PC-3 (cell line): ENCODE data around the gene AGBL1. TPM values are rescaled to one million over a fixed set of nuclear protein-coding genes. Genes with fewer than 3 reads are reported as not detected.

ENCODE experiments used
- ATAC-seq: fragments of 200-7000 bp; cut with Tn5 transposase; 2 replicates; pipeline ENCODE4 v1.9.1; 2020; ENCODE audit warnings: mild to moderate bottlenecking, moderate library complexity
- BruUV-seq: library from RNA; stranded (reverse); fragments of 400-500 nt; replicated peaks from 2 replicates; lab custom pipeline; 2021; lab: Mats Ljungman, UMichigan
- CTCF ChIA-PET: fragments of 300-600 bp; sonication (Branson Sonifier 250); formaldehyde crosslinking; loops from one replicate; lab custom pipeline; 2022; ENCODE audit warnings: antibody characterized with exemption; lab: Charles Lee
- POLR2A ChIA-PET: fragments of 300-600 bp; sonication (Branson Sonifier 250); formaldehyde crosslinking; loops from one replicate; lab custom pipeline; 2022; ENCODE audit warnings: antibody characterized with exemption; ENCODE audit not compliant: unreplicated experiment; lab: Charles Lee
- DNase-seq: peaks from one replicate; pipeline ENCODE4 v3.0.0-alpha.2; 2015
- H2AFZ ChIP-seq: fragments of 300-600 bp; sonication (generic); 2 replicates; pipeline ENCODE4 v1.6.0; 2016; ENCODE audit warnings: antibody characterized with exemption, low read length
- H3F3A ChIP-seq: fragments of 300-600 bp; sonication (generic); one replicate; pipeline ENCODE4 v1.6.0; 2017; ENCODE audit warnings: antibody characterized with exemption, low read length, control low read depth, mild to moderate bottlenecking; ENCODE audit not compliant: unreplicated experiment
- H3K27ac ChIP-seq: fragments of 300-600 bp; sonication (generic); 2 replicates; pipeline ENCODE4 v1.5.1; 2016; ENCODE audit warnings: mild to moderate bottlenecking, low read length
- H3K27me3 ChIP-seq: fragments of 300-600 bp; sonication (generic); 2 replicates; pipeline ENCODE4 v1.6.1; 2016; ENCODE audit warnings: low read length, mixed read lengths
- H3K36me3 ChIP-seq: fragments of 300-600 bp; sonication (generic); 2 replicates; pipeline ENCODE4 v1.6.1; 2016; ENCODE audit warnings: low read depth, mixed run types, low read length, mixed read lengths
- H3K4me1 ChIP-seq: fragments of 300-600 bp; sonication (generic); 2 replicates; pipeline ENCODE4 v1.5.1; 2016; ENCODE audit warnings: low read length; ENCODE audit not compliant: insufficient read depth
- H3K4me2 ChIP-seq: fragments of 300-600 bp; sonication (generic); 2 replicates; pipeline ENCODE4 v1.6.0; 2016; ENCODE audit warnings: low read length
- H3K4me3 ChIP-seq: fragments of 300-600 bp; sonication (generic); 2 replicates; pipeline ENCODE4 v1.5.1; 2016; ENCODE audit warnings: mild to moderate bottlenecking, low read length, mixed read lengths
- H3K79me2 ChIP-seq: fragments of 300-600 bp; sonication (generic); 2 replicates; pipeline ENCODE4 v1.6.1; 2017; ENCODE audit warnings: low read length, mixed read lengths
- H3K9ac ChIP-seq: fragments of 300-600 bp; sonication (generic); 2 replicates; pipeline ENCODE4 v1.6.0; 2016; ENCODE audit warnings: mild to moderate bottlenecking, low read length
- H3K9me2 ChIP-seq: fragments of 300-600 bp; sonication (generic); replicated peaks from 2 replicates; pipeline ENCODE4 v1.6.1; 2016; ENCODE audit warnings: mixed run types, low read length, mixed read lengths
- H3K9me3 ChIP-seq: fragments of 300-600 bp; sonication (generic); 2 replicates; pipeline ENCODE4 v1.6.1; 2016; ENCODE audit warnings: low read length, mixed read lengths
- H4K20me1 ChIP-seq: fragments of 300-600 bp; sonication (generic); 2 replicates; pipeline ENCODE4 v1.6.1; 2016; ENCODE audit warnings: low read length, mixed read lengths
- CTCF ChIP-seq: fragments of 300-600 bp; sonication (generic); conservative IDR thresholded peaks from 2 replicates; pipeline ENCODE4 v1.5.1; 2017; ENCODE audit warnings: antibody characterized with exemption, low read depth, mild to moderate bottlenecking, low read length
- EZH2 ChIP-seq: fragments of 300-600 bp; sonication (generic); IDR thresholded peaks from one replicate; pipeline ENCODE4 v1.6.1; 2017; ENCODE audit warnings: antibody characterized with exemption, mild to moderate bottlenecking, low read length; ENCODE audit not compliant: unreplicated experiment
- EZH2phosphoT487 ChIP-seq: fragments of 300-600 bp; sonication (generic); IDR thresholded peaks from 2 replicates; pipeline ENCODE4 v1.6.1; 2018; ENCODE audit warnings: mild to moderate bottlenecking, antibody characterized with exemption, low read length, borderline replicate concordance
- intact Hi-C: fragments of 100-400 bp; cut with micrococcal nuclease; formaldehyde crosslinking; loops from 2 replicates; pipeline ENCODE4 v1.9.0; 2023
- total RNA-seq: library from RNA; depleted of rRNA; stranded (reverse); fragments of >200 nt; gene quantifications from 2 replicates; pipeline ENCODE4 v1.2.3, GENCODE V29; 2014

AGBL1 gene
- total RNA-seq, 1 experiment from 2014 or later, result not detected

- no peaks in the 10 kb centered on the region for H3F3A ChIP-seq
- H3K79me2 ChIP-seq, result no peaks in the 10 kb centered on the region
- H3K9ac ChIP-seq, result no peak overlapping the region
- intact Hi-C loops, result no loop called here
- H3K27ac ChIP-seq, result no peak overlapping the region
- H3K9me3 ChIP-seq, result no peaks in the 10 kb centered on the region
- no peaks in the 10 kb centered on the region for H3K9me2 ChIP-seq
- no TSS peak for BruUV-seq
- POLR2A ChIA-PET, result no interaction called here
- H3K4me3 ChIP-seq, result no peak overlapping the region
- H3K4me1 ChIP-seq, result no peaks in the 10 kb centered on the region
- H3K36me3 ChIP-seq, result no peaks in the 10 kb centered on the region
- DNase-seq (no peak), ATAC-seq (no peak)
- CTCF ChIA-PET, result no interaction called here
- H3K4me2 ChIP-seq, result no peak overlapping the region
- no peaks in the 10 kb centered on the region for H4K20me1 ChIP-seq
- H2AFZ ChIP-seq, result no peak overlapping the region
- H3K27me3 ChIP-seq, result no peaks in the 10 kb centered on the region
- no peak for TF ChIP-seq EZH2phosphoT487
- TF ChIP-seq CTCF, result no peak
- TF ChIP-seq EZH2, result no peak
Measured at GRCh38 chr15:86349565-86349964, 269.9 kb downstream of the AGBL1 start.

GRCh38 chr15:86353213-86353612 lies 273.5 kb downstream of the AGBL1 start:
- BruUV-seq, result no TSS peak

More at GRCh38 chr15:86353213-86353612, 273.5 kb downstream of the AGBL1 start:
- CTCF ChIA-PET, result no interaction called here
- Histone ChIP-seq H3K9me2 (no peaks in the 10 kb centered on the region), H3K27ac (no peak overlapping the region), H3K4me1 (no peaks in the 10 kb centered on the region), H3F3A (no peaks in the 10 kb centered on the region), H3K79me2 (no peaks in the 10 kb centered on the region), H4K20me1 (no peaks in the 10 kb centered on the region), H3K4me3 (no peak overlapping the region), H2AFZ (no peak overlapping the region), H3K9me3 (no peaks in the 10 kb centered on the region), H3K36me3 (no peaks in the 10 kb centered on the region), H3K4me2 (no peak overlapping the region), H3K9ac (no peak overlapping the region), H3K27me3 (no peaks in the 10 kb centered on the region)
- POLR2A ChIA-PET, result no interaction called here
- ATAC-seq (no peak), DNase-seq (no peak)
- intact Hi-C loops, result no loop called here
- no peak for TF ChIP-seq EZH2
- TF ChIP-seq CTCF, result no peak
- TF ChIP-seq EZH2phosphoT487, result no peak
